Putamen (tissue), 1 donor: ENCODE results near the gene MSMP.

Experiments used
- DNase-seq: peaks from one replicate; pipeline ENCODE4 v3.0.0-alpha.2; 2016; ENCODE audit warnings: low spot score

Gene MSMP

DNA sequence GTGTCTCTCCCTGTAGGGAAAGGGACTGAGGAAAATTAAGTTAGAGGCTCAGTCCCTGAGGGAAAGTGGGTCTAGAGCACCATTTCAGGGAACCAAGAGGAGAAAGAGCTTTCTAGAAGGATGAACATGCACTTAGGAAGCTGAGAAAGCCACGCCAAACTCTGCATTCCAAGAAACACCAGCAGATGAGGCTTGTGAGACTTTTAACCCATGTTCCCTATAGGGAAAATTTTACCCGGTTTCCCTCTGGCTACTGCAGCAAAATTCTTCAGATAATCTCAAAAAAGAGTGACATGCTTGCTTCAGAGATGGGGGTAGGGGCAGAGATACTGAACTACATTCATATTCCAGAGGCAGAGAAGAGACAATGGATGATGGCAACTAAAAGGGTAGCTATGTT, 30.6 kb downstream of the MSMP start:
- DNase-seq, result no peak

DNA sequence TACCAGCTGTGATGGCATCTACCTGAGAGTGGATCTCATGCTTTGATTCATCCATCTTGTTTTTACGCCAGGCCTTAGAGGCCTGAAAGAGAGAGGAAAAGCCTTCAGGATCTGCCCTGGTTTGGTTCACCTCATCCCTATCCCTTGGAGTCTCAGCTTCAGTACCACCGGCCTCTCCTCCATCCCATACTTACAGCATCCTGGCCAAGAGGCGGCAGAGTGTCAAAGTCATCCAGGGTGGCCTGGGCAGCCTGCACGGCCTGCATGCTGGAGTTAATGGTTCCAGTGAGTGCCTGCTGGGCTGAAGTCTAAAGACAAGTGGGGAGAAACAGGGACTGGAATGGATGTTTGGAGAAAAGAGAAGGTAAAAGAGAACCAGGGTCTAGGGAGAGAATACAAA, 34.5 kb downstream of the MSMP start:
- no peak for DNase-seq

DNA sequence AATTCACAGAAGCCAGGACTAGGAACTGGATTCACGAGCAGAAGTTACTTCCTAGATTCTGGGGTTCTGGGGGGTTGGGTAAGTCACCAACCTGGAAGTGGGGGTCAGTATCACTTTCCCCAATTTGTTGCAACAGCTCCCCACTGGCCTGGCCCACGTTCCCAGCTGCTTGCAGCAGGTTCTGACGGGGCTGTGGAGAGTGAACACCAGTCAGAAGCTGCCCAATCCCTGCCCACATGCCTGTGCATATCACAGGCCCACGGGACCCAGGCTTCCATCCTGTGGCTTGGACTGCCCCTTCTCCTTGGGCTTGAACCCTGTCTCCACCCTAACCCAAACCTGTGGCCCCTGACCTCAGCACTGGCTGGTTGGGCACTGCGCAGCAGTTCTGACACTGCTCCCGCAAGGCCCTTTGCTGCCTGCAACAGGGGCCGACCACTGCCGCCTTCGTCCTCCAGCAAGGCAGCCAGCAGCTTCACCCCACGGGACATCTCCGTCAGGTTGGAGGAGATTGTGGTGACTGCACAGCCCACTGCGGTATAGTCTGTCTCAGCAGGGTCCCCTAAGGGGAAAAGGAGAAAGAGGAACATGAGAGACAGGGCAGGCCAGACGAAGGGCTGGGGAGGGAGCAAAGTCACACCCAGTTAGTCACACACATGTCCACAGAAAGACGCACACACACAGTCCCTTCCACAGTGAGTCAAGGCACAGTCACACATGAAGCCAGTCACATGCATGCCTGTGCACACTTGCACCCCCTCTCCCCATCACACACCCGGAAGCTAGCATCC, 35.2 kb downstream of the MSMP start:
- DNase-seq, result no peak

DNA sequence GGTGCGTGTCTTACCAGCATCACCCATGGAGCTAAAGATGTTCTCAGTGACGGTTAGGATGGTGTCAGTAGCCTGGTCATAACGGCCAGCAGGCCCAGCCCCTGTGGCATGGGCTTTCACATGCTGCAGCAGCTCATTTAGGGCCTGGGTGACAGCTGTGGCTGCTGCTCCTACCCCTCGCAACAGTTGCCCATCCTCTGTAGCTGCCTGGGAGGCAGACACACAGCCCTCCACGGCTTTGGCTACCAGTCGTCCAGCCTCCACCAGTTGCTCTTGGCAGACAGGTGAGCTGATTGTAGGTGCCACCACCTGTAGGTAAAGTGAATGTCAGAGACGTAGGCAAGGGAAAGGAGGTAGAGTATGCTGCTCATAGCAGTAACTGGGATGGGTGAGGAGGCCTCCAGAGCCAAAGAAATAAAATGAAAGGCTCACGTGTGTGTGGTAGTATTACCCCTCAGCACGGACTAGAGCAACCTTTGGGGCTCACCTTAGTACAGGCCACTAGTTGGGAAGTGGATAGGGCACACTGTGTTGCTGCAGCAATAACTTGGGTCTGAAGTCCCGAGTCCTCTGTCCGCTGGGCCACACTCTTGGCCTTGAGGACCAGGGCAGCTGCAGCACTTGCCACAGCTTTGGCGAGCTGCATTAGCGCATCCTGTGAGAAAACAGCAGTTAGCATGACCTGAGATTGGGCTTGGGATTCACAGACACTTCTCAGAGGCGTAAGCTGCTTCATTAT, 36.8 kb downstream of the MSMP start:
- DNase-seq, result no peak

DNA sequence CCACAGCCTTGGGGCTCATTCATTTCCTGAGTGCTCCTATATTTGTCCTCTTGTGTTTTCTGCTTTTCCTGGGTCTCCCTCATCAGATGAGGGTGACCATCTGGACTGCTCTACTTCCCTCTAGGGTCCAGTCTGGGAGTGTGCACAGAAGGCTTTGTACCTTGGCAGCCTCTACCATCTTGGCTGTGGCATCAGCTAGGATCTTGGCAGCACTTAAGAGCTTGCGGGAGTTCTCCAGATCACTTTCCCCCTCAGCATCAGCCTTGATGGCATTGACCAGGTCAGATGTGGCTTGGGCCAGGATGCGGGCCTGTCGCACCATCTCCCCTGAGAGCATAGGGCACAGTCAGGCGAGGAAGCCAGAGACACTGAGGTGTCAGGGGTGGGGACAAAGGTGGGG, 37.8 kb downstream of the MSMP start:
- DNase-seq, result no peak

DNA sequence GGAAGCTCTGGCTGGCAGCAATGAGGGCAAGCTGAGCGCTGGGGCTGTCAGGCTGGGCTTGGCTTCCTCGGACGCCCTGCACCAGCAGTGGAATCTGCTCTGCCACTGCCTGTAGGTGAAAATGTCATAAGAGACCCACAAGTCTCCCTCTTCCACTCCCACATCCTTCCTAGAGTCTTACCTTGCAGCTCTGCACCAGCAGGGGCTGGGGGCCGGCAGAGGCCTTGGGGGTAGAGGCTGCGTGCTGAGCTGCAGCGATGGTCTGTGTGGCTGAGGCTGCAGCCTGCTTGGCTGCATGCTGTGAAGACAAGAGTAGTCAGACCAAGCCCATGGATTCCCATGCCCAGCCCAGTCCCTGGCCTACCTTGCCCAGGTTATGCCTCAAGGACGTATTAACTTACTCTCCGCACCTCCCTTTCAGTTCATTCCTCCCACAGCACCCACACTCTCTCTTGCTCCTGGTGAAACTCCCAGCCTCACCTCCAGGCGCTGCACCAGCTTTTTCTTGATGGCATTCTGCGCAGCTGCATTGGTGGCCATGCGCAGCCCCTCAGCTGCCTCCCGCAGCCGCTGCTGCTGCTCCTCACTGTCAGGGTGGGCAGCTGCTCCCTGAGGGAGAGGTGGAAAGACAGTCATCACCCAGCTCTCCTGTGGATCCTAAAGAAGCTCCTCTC, 39.4 kb downstream of the MSMP start:
- peak; percentile 66 for DNase-seq

DNA sequence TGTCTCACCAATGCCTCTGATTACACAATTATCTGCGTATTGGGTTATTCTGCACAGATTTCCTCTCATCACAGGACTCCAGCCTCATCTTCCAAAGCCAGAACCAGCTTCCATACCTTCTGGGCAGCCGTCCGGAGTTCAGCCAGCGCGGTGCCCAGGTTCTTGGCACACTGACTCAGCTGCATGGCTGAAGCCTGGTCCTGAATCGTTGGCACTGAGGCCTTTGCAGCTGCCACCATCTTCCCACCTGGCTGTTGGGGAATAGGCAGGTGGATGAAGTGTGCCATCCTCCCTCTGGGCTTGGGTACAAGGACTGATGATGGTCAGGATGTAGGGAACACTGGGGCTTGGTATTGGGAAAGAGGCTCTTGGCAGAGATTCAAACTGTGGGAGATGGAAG, 40.0 kb downstream of the MSMP start:
- no peak for DNase-seq

DNA sequence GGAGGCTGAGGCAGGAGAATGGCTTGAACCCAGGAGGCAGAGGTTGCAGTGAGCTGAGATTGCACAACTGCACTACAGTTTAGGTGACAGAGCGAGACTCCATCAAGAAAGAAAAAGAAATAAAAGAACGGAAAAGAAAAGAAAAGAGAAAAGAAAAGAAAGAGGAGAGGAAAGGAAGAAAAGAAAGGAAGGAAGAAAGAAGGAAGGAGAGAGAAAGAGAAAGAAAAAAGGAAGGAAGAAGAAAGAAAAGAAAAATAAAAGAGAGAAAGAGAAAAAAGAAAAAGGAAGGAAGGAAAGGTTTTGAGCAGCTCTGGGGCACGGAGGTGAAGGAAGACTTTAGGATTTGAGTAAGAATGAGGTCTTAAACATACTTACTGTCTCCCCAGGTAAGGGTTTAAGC, 40.5 kb downstream of the MSMP start:
- DNase-seq, result no peak

DNA sequence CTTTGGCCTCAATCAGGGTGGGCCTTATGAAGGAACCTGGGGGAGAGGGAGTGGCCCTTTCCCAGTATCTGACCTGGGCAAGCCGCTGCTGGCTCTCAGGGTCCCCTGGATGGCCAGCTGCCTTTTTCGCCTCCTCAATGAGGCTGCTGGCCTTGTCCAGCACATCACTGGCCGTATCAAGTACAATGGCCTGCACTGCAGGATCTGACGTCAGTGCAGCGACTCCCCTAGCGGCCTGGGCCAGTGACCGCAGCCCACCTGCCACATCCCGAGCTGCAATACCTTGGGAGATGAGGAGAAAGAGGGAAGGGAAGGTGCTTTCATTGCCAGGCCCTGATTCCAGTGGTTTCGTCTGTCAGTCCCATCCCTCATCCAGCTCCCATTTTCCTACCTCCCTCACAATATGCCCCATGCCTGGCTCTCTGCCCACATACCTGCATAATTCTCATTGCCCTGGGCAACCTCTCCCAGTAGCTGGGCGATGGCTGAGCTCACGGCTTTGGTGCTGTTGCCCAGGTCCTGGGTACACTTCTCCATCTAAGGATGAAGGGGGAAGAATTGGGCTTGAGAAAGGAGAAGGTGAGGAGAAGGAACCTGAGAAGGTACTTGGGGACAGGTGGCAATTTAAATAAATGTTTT, 41.2 kb downstream of the MSMP start:
- DNase-seq, result no peak

DNA sequence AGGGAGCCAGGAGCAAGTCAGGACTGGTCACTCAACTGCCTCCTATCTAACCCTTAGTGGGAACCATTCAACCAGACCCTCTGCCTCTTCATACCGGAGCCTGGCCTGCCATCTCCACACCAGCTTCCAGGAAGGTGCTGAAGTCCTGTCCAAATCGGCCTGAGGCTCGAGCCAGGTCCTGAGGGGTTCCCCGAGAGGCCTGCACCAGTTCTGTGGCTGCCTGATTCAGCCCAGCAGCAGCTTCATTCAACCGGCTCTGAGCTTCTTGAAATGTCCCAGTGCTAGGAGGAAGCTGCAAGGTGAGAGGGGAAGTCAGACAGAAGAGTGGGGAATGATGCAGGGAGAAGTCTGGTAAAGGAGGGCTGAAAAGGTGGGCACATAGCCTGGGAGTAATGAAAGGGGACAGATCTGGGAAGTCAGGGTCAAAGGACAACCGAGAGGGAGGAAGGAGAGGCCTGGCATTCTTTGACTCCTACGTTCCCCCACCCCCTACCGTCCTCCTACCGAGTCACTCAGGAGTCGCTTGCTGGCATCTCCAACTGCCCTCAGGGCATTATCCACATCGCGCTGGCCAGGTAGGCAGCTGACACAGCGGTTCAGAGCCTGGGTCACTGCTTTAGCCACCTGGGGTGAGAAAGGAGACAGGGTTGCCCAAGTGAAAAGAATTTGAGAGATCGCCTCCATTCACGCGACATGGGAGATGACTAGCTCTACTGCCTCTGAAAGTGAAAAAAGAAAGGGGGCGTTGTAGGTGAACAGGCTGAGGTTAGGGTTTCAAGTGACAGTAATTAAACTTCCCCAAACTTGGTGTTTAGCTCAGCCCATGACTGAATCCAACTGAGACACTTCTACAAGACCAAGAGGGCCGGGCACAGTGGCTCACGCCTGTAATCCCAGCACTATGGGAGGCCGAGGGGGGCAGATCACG, 42.3 kb downstream of the MSMP start:
- DNase-seq, result no peak

DNA sequence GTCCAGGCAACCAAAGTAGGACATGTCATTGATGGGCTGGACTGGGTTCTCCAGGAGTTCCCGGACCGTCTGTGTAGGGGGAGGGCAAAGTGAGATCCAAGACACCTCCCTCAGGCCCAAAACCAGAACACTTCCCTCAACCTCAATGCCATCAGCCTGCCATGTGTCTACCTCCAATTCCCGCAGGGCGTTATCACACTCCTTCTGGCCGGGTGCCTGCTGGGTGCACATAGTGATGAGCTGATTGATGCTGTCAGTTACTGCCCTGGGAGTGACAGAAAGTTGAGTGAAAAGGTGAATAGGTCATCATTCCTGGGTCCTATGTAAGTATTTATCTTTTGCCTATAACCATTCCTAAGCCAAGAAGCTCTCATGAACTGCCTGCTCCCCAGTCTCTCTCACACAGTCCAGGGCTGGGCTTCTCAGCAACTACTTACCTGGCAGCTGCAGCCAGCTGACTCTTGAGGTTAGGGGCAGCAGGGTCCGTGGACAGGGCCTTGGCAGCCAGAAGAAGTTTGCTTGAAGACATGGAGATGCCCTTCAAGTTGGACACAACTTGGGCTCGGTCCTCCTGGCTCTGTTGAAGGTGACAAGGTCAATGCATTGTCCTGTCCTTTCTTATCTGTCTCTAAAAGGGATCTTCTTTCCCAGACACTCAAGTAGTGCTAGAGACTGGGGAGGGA, 43.1 kb downstream of the MSMP start:
- DNase-seq, result no peak

DNA sequence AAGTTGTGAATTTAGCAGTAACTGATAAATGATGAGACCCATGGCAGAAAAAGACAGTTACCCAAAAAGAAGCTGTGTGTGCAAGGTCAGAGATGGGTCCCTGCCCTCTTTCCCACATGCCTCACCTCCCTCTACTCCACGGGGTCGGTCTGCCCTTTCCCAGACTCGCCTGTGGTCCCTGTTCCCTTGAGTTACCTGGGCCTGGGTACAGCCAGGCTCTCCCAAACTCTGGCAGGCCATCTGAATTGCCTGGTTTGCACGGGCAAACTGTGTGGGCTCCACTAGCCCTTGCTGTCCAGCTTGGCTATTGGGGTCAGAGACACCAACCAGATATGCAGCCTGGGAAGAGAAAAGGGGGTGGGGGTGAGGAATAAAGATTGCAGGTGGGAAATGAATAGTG, 45.9 kb downstream of the MSMP start:
- DNase-seq, result no peak

DNA sequence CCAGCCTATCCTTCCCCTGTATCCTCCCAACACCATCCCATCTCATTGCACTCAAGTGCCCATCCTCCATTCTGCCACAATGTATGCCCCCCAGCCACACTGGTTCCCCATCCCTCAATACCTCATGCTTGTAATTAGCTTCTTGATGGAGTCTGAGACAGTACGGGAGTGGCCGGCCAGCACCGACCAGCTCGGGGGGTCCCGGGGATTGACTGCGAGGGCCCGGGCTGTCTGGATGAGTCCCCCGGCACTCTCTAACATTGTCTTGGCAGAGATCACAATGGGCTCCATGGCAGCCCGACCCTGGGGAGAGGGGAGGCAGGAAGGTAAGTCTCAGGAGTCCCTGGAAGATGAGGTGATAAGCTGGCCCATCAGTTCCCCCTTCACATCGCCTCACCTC, 47.1 kb downstream of the MSMP start:
- no peak for DNase-seq

DNA sequence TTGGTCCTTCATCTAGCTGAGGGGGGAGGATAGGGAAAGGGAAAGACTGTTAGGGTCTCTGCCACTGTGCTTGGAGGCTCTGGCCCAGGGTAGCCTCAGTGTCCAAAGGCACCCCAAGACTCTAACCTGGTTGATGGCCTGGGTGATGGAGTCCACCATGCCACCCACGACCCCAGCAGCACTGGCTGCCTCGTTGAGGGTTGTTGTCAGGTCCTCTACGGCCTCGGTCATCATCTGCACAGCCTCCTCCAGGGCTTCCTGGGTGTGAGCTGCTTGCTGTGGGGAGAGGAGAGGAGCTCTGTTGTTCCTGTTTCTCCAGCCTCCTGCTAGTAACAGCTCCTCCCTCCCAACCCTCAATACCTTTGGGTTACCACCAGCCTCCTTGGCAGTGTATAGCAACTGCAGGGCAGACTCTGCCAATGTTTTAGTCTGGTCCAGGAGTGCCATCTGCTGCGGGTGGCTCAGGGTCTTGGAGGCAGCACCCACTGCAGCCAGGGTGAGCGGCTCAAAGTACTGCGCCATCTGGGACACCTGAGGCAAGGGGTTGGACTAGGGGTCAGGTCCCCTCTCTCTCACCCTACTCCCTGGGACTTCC, 48.1 kb downstream of the MSMP start:
- DNase-seq, result no peak

DNA sequence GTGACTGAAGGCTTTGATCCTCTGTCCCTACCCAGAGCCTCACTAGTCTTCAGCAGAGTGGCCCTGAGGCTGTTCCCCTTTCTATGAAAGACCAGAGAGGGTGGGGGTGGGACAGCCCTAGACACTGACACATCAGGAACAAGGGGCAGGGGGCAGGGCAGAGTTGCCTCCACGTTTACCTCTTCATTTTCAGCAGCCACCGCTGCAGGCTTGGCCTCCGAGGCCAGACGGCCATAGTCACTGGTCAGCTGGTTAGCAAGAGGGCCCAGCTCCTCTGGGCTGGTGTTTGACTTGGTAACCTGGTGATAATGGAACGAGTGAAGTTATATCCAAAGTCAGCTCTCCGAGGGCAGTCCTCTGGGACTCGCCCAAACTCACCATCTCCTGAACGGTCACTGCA, 48.7 kb downstream of the MSMP start:
- DNase-seq, result no peak

DNA sequence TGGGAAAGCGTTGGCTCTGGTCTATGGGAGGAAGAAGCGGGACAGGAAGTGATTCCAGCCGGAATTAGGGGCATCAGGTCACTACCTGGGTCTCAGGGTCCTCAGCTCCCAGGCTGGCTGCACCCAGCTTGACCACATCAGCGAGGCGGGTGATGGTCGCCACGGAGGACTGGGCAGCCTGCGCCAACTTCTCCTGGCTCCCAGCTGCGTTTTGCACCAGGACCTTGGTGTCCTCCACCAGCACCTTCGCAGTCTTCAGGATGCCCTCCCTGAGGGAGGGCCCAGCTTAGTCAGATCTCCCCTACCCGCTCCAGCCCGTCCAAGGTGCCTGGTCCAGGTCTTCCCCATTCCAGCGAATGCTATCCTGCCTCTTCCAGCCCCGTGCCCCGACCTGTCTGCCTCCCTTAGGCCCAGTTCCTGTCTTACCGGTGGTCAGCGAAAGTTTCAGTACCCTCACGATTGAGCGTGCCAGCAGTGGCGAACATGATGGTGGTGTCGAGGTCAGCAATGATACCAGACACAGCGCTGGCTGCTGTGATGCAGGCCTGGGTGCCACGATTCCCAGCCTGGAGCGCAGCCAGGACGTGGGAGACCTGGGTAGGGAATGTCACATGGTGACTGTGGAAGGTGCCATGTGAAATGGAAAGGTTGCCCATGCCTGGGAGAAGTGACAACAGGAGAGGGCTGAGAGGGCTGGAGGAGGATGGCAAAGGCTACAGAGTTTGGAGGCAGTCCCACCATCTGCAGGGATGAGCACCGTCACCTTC, 50.0 kb downstream of the MSMP start:
- DNase-seq, result no peak
